HG02938 (cell line): ENCODE measurements around the gene HOXD11.

ENCODE experiments used
- ATAC-seq: cut with Tn5 transposase; IDR thresholded peaks from one replicate; pipeline ENCODE4 v1.9.1; 2021; ENCODE audit warnings: mild to moderate bottlenecking, moderate library complexity; ENCODE audit not compliant: unreplicated experiment

Gene HOXD11

GRCh38 chr2:176147210-176147799 is 40.2 kb downstream of the HOXD11 start:
- ATAC-seq, result no peak

GRCh38 chr2:176147800-176148496 is 40.9 kb downstream of the HOXD11 start:
- no peak for ATAC-seq

GRCh38 chr2:176148751-176149421 is 41.8 kb downstream of the HOXD11 start:
- ATAC-seq, result no peak

- no peak for ATAC-seq
Measured at GRCh38 chr2:176149481-176149938, 42.4 kb downstream of the HOXD11 start.

GRCh38 chr2:176149939-176150583 is 43.0 kb downstream of the HOXD11 start:
- no peak for ATAC-seq

- ATAC-seq, result no peak
Measured at GRCh38 chr2:176150584-176151441, 43.7 kb downstream of the HOXD11 start.

- no peak for ATAC-seq
Measured at GRCh38 chr2:176151442-176152287, 44.6 kb downstream of the HOXD11 start, which contains the start of gene HOXD4. HOXD4 (plus strand) TSS chr2:176151550; CDS start chr2:176151634, 84 bp downstream.

- ATAC-seq, result no peak
Measured at GRCh38 chr2:176152350-176153181, 45.5 kb downstream of the HOXD11 start.

- ATAC-seq, result no peak
Measured at GRCh38 chr2:176154576-176155252, 47.6 kb downstream of the HOXD11 start.

- no peak for ATAC-seq
Measured at GRCh38 chr2:176155356-176156044, 48.4 kb downstream of the HOXD11 start.

GRCh38 chr2:176156301-176156806 is 49.3 kb downstream of the HOXD11 start:
- ATAC-seq, result no peak

- ATAC-seq, result no peak
Measured at GRCh38 chr2:176156807-176157498, 49.9 kb downstream of the HOXD11 start, which contains the start of gene HOXD3. HOXD3 (plus strand) TSS chr2:176157307; CDS start chr2:176169115, 11,808 bp downstream.

GRCh38 chr2:176157499-176158185 is 50.6 kb downstream of the HOXD11 start:
- no peak for ATAC-seq

- ATAC-seq, result no peak
Measured at GRCh38 chr2:176158186-176158591, 51.1 kb downstream of the HOXD11 start.

GRCh38 chr2:176158855-176159662 is 52.0 kb downstream of the HOXD11 start:
- ATAC-seq, result no peak
